Neutrophil (primary cell): ENCODE results near the gene GGCX.

ENCODE experiments used
- H3K27ac ChIP-seq: fragments of 200-600 bp; sonication (generic); 2 replicates; pipeline ENCODE4 v1.5.1; 2016; ENCODE audit warnings: mild to moderate bottlenecking, moderate library complexity
- H3K27me3 ChIP-seq: fragments of 200-600 bp; sonication (generic); 2 replicates; pipeline ENCODE4 v1.6.0; 2016; ENCODE audit warnings: mild to moderate bottlenecking
- H3K36me3 ChIP-seq: fragments of 200-600 bp; sonication (generic); 2 replicates; pipeline ENCODE4 v1.5.1; 2017
- H3K4me1 ChIP-seq, 2 experiments: fragments of 200-600 bp in 1 of 2; sonication (generic) in 1 of 2; 1 replicate in 1 of 2; 2 replicates in 1 of 2; pipeline versions ENCODE4 v1.5.1 to v1.6.1; 2013 to 2016; ENCODE audit warnings: low read depth in 1 of 2, low read length in 1 of 2, mild to moderate bottlenecking in 1 of 2, moderate library complexity in 1 of 2; ENCODE audit not compliant: control insufficient read depth in 1 of 2, insufficient read depth in 1 of 2
- H3K4me3 ChIP-seq, 2 experiments: fragments of 200-600 bp in 1 of 2; sonication (generic) in 1 of 2; 1 replicate in 1 of 2; 2 replicates in 1 of 2; pipeline ENCODE4 v1.5.1; 2013 to 2016; ENCODE audit warnings: low read depth in 1 of 2, low read length in 1 of 2, mild to moderate bottlenecking in 1 of 2, moderate library complexity in 1 of 2
- H3K9me3 ChIP-seq: fragments of 200-600 bp; sonication (generic); 2 replicates; pipeline ENCODE4 v1.5.1; 2016
- CTCF ChIP-seq: fragments of 200-600 bp; sonication (generic); IDR thresholded peaks from 2 replicates; pipeline ENCODE4 v1.5.1; 2016; ENCODE audit warnings: antibody characterized with exemption

Gene GGCX

DNA sequence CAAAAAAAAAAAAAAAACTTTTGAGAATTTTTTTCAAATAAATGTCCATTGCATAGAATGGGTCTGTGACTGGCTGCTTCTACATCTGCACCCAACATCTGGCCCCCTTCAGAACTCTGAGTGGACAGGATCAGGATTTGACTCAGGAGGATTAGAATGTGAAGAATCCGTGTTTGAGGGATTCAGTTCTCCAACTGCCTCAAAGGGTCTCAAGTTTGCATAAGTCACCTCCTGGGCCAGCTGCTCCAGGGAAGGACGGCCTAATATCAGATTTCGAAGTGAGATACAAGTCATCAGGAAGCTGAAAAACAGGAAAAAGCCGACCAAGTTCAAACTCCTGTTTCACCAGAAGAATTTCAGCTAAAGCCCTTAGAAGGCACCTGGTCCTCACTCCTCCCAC is 11.5 kb downstream of the GGCX start:
- Histone ChIP-seq H3K27ac (peak overlapping the region; percentile 79), H3K27me3 (no peaks in the 10 kb centered on the region), H3K4me1 (peaks cover 30% of the 10 kb centered on the region in 2 experiments), H3K4me3 (peak overlapping the region; percentile 28 to 42), H3K9me3 (no peaks in the 10 kb centered on the region), H3K36me3 (peaks cover 52% of the 10 kb centered on the region)
- TF ChIP-seq CTCF, result no peak

DNA sequence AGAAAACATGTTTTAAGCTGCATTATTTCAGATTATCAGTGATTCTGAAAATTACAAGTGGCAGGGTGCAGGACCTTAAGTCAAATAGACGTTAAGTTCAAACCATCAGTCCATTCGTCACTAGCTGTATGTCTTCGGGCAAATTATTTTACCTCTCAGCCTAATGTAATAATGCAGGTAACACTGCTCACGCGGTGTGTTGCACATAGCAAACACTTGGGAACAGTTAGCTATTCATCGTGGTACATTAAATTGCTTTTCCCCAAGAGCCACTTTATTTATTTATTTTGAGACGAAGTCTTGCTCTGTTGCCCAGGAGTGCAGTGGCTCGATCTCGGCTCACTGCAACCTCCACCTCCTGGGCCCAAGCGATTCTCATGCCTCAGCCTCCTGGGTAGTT is 12.2 kb downstream of the GGCX start:
- no peaks in the 10 kb centered on the region for H3K9me3 ChIP-seq
- peak overlapping the region; percentile 79 for H3K27ac ChIP-seq
- H3K36me3 ChIP-seq, result peaks cover 52% of the 10 kb centered on the region
- no peaks in the 10 kb centered on the region for H3K27me3 ChIP-seq
- no peak for TF ChIP-seq CTCF
- no peak overlapping the region for H3K4me3 ChIP-seq
- peaks cover 30% of the 10 kb centered on the region in 2 experiments for H3K4me1 ChIP-seq

GRCh38 chr2:85548608-85548900 is 12.7 kb downstream of the GGCX start:
- TF ChIP-seq CTCF, result no peak
- H3K36me3 ChIP-seq, result peaks cover 52% of the 10 kb centered on the region

GRCh38 chr2:85547859-85548607 is 13.3 kb downstream of the GGCX start:
- Histone ChIP-seq H3K36me3 (peaks cover 52% of the 10 kb centered on the region), H3K27ac (no peak overlapping the region), H3K4me3 (no peak overlapping the region), H3K9me3 (no peaks in the 10 kb centered on the region), H3K4me1 (peaks cover 30% of the 10 kb centered on the region in 2 experiments), H3K27me3 (no peaks in the 10 kb centered on the region)
- TF ChIP-seq CTCF, result no peak

More at GRCh38 chr2:85548608-85548900, 12.7 kb downstream of the GGCX start:
- no peak overlapping the region for H3K4me3 ChIP-seq
- peaks cover 30% of the 10 kb centered on the region in 2 experiments for H3K4me1 ChIP-seq
- H3K27me3 ChIP-seq, result no peaks in the 10 kb centered on the region
- H3K9me3 ChIP-seq, result no peaks in the 10 kb centered on the region
- no peak overlapping the region for H3K27ac ChIP-seq

GRCh38 chr2:85547089-85547858 is 14.0 kb downstream of the GGCX start:
- Histone ChIP-seq H3K9me3 (no peaks in the 10 kb centered on the region), H3K27me3 (no peaks in the 10 kb centered on the region), H3K4me3 (no peak overlapping the region), H3K36me3 (peaks cover 52% of the 10 kb centered on the region), H3K4me1 (peaks cover 29 to 30% of the 10 kb centered on the region in 2 experiments), H3K27ac (peak overlapping the region; percentile 18)
- TF ChIP-seq CTCF, result no peak
